ENCODE measurements around the gene WWOX. TPM values are rescaled to one million over a fixed set of nuclear protein-coding genes. Genes with fewer than 3 reads are reported as not detected.

WWOX gene
- total and polyA plus RNA-seq, 2 of the 13 experiments (the other 11 are each of a cell fraction or from before 2014, with no cell fraction given): 9.1 to 37.4 TPM

GRCh38 chr16:78929841-78930240 lies 830.4 kb downstream of the WWOX start:
- WGBS (ENCODE audit: low lambda C conversion rate): 53% methylated on average over 7 of the region's 7 CpGs
- no peaks in the 10 kb centered on the region for H3K79me2 ChIP-seq (ENCODE audit: insufficient read depth, low read length)
- FAIRE-seq (no peak), ATAC-seq (no peak), DNase-seq (ENCODE audit: low spot score) (no peak)
- no peaks in the 10 kb centered on the region for H3K36me3 ChIP-seq (replicated peaks in 1 of 2; ENCODE audit: control insufficient read depth in 1 of 2, insufficient read depth in 2 of 2, low read length in 2 of 2)
- H3K27ac ChIP-seq (ENCODE audit: extremely low read length, insufficient read depth, low read length): no peak overlapping the region
- H3K4me2 ChIP-seq (ENCODE audit: low read depth, low read length): no peak overlapping the region
- H3K27me3 ChIP-seq (ENCODE audit: control insufficient read depth in 1 of 2, insufficient read depth in 2 of 2, low read length in 2 of 2): no peaks in the 10 kb centered on the region
- ChIA-PET CTCF (ENCODE audit: low intra/inter-chr PET ratio, low total read pairs) (no interaction called here), POLR2A (no interaction called here)
- no peak overlapping the region for H3K4me3 ChIP-seq (replicated peaks in 1 of 3; ENCODE audit: insufficient read depth in 1 of 3, low read depth in 2 of 3, low read length in 3 of 3)
- no peak overlapping the region for H3K9ac ChIP-seq (ENCODE audit: insufficient read depth, low read depth, low read length)
- intact Hi-C loops (cut with micrococcal nuclease; ENCODE audit: unreplicated experiment): loop anchor here (5.0 kb wide), 1 partner anchor 223 kb away; no protein-coding TSS in a partner anchor
- H3K4me1 ChIP-seq (ENCODE audit: insufficient read depth, low read length): peaks cover 4% of the 10 kb centered on the region; the same call in 1 of the 2 replicates
- H2AFZ ChIP-seq (ENCODE audit: low read length): no peak overlapping the region
- H3K9me3 ChIP-seq (ENCODE audit: low read length): no peaks in the 10 kb centered on the region
- BruUV-seq (replicated peaks): no TSS peak
- TF ChIP-seq ZNF879 (CRISPR knock-in tag; IDR thresholded peaks at IDR 0.05): no peak
- TF ChIP-seq ZNF710 (CRISPR knock-in tag; IDR thresholded peaks at IDR 0.05; ENCODE audit: borderline replicate concordance): no peak
- TF ChIP-seq HMG20A (CRISPR knock-in tag; IDR thresholded peaks at IDR 0.05; ENCODE audit: borderline replicate concordance): no peak
- TF ChIP-seq ZNF512 (CRISPR knock-in tag; IDR thresholded peaks at IDR 0.05): no peak
- TF ChIP-seq FOSL1 (CRISPR knock-in tag; IDR thresholded peaks at IDR 0.05; ENCODE audit: borderline replicate concordance): no peak
- no peak for TF ChIP-seq ZSCAN31 (CRISPR knock-in tag; IDR thresholded peaks at IDR 0.05; ENCODE audit: low read depth)
- TF ChIP-seq ETV5 (CRISPR knock-in tag; IDR thresholded peaks at IDR 0.05; ENCODE audit: borderline replicate concordance): no peak
- TF ChIP-seq, protein P1, sequence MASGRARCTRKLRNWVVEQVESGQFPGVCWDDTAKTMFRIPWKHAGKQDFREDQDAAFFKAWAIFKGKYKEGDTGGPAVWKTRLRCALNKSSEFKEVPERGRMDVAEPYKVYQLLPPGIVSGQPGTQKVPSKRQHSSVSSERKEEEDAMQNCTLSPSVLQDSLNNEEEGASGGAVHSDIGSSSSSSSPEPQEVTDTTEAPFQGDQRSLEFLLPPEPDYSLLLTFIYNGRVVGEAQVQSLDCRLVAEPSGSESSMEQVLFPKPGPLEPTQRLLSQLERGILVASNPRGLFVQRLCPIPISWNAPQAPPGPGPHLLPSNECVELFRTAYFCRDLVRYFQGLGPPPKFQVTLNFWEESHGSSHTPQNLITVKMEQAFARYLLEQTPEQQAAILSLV (CRISPR knock-in tag; IDR thresholded peaks at IDR 0.05; ENCODE audit: borderline replicate concordance): no peak
- no peak for TF ChIP-seq MEF2D (CRISPR knock-in tag; IDR thresholded peaks at IDR 0.05)
- TF ChIP-seq PATZ1 (CRISPR knock-in tag; IDR thresholded peaks at IDR 0.05): no peak
- no peak for TF ChIP-seq PAWR (CRISPR knock-in tag; IDR thresholded peaks at IDR 0.05; ENCODE audit: borderline replicate concordance)
- TF ChIP-seq ZNF83 (CRISPR knock-in tag; IDR thresholded peaks at IDR 0.05; ENCODE audit: borderline replicate concordance): no peak
- TF ChIP-seq, protein P2, sequence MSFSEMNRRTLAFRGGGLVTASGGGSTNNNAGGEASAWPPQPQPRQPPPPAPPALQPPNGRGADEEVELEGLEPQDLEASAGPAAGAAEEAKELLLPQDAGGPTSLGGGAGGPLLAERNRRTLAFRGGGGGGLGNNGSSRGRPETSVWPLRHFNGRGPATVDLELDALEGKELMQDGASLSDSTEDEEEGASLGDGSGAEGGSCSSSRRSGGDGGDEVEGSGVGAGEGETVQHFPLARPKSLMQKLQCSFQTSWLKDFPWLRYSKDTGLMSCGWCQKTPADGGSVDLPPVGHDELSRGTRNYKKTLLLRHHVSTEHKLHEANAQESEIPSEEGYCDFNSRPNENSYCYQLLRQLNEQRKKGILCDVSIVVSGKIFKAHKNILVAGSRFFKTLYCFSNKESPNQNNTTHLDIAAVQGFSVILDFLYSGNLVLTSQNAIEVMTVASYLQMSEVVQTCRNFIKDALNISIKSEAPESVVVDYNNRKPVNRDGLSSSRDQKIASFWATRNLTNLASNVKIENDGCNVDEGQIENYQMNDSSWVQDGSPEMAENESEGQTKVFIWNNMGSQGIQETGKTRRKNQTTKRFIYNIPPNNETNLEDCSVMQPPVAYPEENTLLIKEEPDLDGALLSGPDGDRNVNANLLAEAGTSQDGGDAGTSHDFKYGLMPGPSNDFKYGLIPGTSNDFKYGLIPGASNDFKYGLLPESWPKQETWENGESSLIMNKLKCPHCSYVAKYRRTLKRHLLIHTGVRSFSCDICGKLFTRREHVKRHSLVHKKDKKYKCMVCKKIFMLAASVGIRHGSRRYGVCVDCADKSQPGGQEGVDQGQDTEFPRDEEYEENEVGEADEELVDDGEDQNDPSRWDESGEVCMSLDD (CRISPR knock-in tag; IDR thresholded peaks at IDR 0.05; ENCODE audit: borderline replicate concordance): no peak
- no peak for TF ChIP-seq NFATC3 (CRISPR knock-in tag; IDR thresholded peaks at IDR 0.05)
- in situ Hi-C loops (cut with HindIII; ENCODE audit: extremely low pct_ligation_motif_present, low pct_unique_long_range_greater_than_20kb): loop anchor here (10.0 kb wide), 1 partner anchor 675 kb away; the partner anchor contains the start of gene MAF
- H4K20me1 ChIP-seq (ENCODE audit: insufficient read depth, low read length): no peaks in the 10 kb centered on the region
